NCI-H2227 treated with DMSO at 0.1 percent for 48 hours (cell line): ENCODE measurements around the gene DYNC1I1.

Source experiments
- DNase-seq: peaks from one replicate; lab custom pipeline; 2025; lab: John Stamatoyannopoulos, UW

Gene DYNC1I1

DNA sequence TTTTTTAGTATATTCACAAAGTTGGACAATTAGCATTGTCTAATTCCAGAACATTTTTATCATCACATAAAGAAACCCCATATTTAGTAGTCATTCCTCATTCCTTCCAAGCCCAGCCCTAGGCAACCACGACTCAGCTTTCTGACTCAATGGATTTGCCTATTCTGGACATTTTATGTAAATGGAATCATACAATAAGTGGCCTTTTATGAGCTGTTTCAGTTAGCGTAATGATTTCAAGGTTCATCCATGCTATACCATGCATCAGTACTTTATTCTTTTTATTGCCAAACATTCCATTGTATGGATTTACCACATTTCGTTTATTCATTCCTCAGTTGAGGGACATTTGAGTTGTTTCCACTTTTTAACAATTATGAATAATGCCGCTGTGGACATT lies 249.2 kb downstream of the DYNC1I1 start:
- DNase-seq: no peak

DNA sequence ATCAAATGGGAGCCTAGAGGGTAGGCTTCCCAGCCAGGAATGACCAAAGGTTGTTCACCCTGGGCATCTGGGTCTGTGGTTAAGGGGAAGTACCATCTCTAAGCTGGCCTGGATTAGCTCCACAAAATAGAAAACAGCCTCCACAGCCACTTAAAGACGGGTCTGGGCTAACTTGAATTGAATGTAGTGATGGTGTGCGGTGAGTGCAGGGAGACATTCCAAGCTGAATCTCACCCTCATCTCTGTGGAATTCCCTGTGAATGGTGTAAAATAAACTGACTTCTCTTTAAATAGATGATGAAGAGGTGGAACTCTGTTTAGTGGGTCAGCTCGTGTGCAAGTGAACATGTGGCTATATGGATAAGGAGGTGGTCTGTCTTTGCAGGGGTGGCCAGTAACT lies 251.0 kb downstream of the DYNC1I1 start:
- no peak for DNase-seq

DNA sequence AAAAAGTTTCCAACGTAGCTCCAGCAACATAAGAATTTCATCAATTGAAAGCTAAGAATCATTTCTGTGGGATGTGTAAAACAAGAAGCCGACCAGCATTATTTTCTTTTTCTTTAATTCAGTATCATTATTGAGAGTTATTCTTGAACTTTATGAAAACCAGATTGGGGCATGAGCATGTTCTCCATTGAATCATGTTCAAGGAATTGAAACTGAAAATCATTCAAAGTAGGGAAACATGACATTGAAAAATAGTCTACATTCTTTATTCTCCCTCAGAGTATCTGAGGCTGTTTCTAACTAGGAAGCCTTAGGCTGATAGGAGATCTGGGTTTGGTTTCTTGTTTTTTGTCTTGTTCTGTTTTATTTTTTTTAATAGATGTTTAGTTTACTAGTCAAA lies 253.7 kb downstream of the DYNC1I1 start:
- DNase-seq: no peak

DNA sequence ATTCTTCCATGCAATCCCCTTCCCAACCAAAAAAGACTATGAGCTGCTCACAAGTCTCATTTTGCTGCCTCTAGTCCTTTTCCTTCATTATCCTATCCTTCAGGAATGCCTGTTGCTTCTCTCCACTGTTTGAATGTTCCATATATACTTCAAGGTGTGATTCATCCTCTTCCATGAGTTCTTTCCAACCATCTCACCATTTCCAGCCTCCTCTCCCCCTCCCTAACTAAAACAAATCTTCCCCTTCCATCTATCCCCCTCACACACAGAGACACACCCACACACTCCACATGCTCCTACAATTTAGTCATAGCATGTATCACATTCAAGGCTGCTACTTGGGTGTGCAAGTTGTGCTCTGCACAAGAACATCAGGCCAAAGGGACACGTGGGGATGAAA lies 254.3 kb downstream of the DYNC1I1 start:
- no peak for DNase-seq

DNA sequence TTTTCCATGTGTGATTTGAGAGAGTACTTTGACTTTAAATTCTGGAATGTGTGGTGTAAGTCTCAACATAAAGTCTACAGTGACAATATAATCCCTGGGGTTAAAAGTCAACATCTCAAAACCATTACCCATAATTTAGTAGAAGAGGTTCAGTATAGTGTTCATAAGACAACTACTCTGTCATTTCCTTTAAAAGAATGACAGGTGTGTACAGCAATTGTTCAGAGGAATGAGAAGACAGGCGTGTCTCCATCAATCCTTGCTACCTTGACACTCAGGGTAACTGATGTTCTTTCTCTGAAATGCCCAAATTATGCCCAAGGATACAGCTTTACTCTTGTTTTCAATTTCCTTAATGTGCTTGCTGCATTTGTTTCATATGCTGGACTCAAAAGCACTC lies 256.4 kb downstream of the DYNC1I1 start:
- peak; percentile 76 for DNase-seq

DNA sequence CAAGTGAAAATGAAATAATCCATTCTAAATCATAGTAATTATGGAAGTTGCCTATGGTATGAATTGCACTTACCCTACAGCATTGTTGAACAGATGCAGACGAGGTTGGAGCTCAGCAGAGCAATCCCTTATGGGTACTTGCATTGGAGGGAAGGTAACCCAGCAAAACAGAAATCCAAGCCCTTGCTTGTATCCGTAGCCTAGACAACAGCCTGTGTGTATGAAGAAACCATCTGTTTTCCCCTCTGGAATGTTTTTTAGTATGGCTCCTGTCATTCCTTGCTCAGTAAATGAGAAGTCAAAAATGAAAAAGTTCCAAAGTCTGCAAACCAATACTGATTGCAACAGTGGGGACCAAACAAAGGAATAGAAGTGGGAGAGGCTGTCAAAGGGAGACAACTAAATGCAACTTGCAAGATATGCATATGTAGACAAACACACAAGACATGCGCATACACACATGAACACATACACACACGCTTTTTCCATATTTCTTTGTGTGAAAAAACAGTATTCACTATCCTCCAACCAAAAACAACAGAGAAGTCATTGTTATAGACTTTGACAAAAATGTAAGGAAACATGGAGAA lies 260.8 kb downstream of the DYNC1I1 start:
- peak; percentile 56 for DNase-seq

DNA sequence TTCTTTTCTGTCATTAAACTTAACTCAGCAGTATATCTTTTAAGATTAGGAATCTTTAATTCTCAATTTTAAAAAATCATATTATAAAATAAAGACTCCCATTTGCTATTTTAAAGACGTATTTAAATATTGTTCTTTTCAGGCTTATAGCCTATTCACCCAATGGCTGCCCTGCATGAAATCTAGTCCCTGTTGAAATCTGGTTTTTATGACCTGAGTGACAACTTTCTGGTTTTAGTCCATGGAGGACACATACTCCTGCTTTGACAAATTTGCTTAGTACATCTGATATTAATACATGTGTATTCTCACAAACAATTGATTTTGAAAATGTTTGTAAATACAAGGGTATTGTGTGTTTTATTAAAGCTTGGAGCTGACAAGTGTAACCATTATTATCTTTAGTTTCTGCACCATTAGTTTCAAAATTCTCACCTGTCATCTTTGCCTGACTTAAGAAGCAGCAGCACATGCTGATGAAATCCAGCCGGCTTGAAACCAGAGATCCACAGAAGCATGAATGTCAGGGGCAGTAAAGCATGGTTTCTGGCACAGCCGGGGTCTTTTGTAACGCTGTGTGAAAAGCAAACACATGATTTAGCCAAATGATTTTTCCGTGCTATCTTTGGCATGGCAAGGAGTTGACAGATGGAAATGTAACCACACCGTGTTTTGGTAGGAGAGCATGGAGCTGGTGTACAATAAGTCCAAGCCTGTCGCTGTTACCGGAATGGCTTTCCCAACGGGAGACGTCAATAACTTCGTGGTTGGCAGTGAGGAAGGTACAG lies 262.8 kb downstream of the DYNC1I1 start:
- DNase-seq: no peak

DNA sequence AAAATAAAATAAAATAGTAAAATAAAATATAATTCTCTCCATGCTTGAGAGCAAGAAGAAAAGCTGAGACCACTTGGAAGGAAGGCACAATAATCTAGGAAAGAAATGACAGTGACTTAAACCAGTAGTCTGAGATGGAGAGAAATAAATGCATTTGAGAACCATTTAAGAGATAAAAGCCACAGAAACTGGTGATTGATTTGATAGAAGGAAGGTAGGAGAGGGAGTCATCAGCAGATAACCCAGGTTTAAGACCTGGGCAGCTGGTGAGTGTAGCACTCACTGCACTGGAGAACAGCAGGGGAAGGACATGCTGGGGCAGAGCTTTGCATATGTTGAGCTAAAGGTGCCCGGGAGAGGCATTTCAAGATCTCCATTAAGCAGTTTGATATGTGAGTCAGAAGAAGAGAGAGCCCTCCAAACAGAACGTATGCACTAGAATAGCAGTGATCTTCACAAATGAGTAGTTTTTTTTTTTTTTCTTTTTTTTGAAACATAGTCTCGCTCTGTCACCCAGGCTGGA lies 268.0 kb downstream of the DYNC1I1 start:
- no peak for DNase-seq

DNA sequence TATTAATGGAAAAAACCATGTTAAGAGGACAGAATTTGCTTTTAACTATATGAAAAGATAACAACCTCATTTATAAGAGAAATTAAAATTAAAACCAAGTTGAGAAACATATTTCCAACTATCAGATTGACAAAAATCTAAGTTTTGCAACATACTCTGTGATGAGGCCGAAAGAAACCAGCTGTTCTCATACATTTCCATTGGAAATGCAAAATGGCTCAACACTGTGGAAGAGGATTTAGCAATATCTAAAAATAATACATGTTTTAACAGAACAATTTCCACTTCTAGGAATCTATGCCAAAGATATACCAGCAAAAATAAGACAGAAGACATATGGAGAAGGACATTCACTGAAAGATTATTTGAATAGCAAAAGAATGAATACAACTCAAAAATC lies 268.8 kb downstream of the DYNC1I1 start:
- DNase-seq: no peak

DNA sequence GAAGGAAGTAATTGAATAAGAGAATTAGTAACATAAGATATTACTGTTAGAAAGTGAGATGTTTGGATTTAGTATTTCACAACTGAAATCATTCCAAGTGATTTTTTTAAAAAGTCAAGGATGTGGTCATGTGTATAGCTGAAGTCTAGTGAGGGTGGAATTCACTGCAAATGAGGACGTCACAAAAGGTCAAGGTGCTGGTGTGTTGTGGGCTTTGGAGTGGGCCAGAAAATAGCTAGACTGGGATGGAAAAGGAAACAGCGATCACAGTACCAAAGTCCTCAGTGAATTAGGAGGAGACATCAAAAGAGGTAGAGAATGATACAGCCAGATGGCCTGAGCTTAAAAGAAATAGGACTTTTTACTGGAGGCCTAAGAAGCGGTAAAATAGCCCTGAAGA lies 272.8 kb downstream of the DYNC1I1 start:
- DNase-seq: no peak

DNA sequence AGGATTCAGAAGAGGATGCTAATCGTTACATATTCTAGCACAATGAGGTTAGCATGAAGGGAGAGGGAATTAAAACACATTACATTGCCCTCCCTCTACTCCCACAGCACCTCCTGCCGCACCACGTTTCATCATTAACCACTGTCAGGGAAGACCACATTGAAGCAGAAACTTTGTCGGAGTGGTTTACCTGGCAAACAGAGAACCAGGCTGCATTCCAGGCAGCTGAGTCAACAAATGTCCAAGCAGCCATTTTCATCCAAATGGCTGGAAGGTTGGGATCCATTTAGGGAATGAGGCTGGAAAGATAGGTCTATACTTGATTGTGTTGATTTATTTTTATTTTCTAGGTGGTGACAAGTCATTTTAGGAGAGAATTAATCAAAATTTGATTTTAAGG lies 273.6 kb downstream of the DYNC1I1 start:
- no peak for DNase-seq

DNA sequence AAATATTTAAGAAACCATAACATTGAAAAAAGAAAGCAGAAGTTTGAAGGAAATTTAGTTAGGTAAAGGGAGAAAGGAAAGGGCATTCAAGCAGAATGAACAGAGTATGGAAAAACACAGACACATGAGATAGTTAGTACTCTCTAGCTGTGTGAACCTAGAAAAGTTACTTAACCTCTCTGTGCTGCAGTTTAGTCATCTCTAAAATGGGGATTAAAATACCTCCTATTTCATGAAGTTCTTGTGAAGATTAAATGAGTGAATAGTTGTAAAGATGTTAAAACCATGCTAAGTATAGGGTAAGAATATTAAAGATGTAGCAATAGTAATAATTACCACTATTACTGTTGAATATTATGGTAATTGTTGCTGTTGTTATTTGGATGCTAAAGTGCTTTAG lies 279.9 kb downstream of the DYNC1I1 start:
- no peak for DNase-seq

DNA sequence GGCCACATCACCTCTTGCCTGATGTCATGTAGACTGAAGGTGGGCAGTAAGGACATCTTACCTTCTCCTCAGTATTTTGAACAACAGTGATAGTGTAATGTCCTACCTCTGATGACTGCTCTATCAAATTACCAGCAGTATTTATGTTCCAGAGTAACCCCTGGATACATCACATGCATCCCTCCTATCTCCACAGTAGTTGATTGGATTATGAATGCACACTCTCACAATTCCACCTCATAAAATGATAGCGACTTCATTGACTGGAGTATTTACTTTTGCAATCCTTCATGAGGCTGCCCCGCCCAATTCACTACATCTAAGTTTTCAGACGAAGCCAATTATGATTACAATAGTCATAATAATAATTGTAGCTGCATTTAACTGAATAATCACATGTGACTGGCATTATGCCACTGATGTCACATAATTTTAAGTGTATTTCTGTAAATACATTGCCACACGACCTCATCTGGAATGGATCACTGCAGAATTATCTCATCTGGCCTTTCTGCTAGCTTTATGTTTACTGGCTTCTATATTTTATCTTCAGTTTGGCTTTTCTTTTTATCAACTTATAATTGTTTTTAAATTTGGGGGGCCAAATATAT lies 280.6 kb downstream of the DYNC1I1 start:
- no peak for DNase-seq

DNA sequence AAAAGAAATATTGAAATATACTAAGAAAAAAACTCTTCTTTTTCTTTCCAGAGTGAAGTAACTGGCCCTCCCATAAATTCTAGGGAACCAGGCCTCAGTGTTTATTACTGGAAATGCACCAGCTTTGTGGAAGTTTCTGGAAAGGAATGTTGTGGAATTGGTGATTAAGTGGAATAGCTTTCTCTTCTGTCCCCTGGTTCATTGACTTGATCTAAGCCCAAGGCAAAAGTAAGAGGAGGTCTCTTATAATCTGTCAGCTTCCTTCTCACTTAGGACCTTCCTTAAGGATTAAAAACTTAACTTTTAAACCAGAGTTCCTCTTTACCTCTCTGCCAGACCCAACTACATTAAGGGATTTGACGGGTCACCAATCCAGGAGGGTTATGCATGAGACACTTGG lies 283.4 kb downstream of the DYNC1I1 start:
- DNase-seq: no peak

DNA sequence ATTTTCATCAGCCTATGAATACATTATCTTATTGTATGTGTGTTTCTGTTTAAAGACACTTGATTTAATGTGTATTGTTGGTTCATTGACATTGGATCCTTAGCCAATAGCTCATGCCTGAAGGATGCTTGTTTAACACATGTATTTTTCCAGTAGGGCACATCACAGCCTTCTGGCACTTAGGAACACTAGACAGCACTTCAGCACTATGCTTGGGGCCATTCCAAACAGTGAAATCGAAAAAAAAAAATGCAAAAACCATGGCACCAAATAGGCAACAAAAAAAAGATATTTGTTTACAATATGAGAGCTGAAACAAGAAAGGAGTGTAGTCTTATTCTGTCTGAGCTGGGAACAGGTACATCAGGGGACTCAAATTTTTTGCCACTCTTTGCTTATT lies 286.7 kb downstream of the DYNC1I1 start:
- DNase-seq: no peak

DNA sequence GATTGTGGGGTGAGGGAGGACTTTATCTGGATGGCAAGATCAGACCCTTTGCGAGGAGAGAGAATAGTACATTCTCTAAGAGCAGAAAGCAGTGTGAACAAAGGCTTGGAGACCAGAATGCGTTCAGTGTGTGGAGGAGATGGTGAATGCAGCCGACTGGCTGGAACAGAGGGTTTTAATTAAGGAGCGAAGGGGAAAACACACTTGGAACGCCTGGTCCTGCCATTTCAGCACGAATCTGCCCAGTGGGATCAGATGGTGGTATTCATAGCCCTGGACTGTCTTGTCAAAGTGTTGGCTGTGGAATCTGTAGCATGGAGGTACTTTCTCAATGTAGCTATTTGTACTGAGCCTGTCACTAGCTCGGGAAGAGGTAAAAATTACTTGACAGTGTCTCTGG lies 288.7 kb downstream of the DYNC1I1 start:
- no peak for DNase-seq

DNA sequence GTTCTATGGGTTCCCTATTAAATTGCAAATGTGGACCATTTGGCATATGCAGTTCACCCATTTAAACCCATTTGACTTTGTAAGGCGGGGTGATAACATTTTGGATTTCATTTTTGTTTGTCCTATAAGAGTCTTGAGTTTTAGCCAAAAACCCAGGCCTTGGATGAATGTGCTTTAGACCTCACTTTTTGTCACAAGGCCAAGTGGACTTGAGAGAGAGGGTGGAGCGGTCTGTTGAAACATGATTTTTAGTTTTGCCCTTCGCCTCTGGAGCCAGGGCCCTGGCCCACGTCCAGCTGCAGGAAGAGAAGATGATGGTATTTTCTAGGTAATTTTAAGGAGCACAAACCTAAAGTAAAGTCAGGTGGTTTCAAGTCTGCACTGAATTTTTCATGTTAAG lies 289.5 kb downstream of the DYNC1I1 start:
- no peak for DNase-seq

DNA sequence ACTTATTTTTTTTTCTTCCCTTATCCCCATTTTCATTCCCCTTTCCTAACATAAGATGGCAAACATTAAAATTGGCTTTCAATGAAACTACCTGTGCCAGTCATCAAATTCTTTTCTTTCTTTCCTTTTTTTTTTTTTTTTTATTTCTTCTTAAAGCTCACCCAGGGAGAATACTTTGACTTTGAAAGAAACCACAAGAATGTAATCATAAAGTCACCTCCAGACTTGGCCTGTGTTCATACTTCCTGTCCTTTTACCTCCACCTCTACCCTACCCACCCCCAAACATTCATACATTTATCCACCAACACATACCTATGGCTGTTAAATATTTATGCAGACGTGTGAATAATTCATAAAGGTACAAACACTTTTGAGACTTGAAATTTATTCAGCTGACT lies 295.0 kb downstream of the DYNC1I1 start:
- no peak for DNase-seq

DNA sequence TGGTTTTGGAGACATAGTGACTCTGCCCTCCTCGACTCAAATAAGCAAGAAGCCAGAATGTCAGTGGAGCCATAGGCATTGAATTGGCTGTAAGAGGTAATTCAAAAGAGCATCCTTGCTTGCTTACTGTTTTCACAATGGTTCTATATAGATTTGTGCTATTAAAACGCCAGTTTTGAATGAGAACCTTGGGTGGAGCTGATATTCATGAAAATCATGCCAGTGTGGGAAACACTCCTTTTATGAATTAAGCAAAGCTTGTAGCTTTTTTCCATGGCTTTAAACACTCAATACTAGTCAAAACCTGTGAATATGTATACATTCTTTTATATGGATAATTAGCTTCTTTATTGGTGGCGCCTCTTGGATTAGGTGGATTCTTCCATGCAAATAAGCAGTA lies 297.0 kb downstream of the DYNC1I1 start:
- no peak for DNase-seq

DNA sequence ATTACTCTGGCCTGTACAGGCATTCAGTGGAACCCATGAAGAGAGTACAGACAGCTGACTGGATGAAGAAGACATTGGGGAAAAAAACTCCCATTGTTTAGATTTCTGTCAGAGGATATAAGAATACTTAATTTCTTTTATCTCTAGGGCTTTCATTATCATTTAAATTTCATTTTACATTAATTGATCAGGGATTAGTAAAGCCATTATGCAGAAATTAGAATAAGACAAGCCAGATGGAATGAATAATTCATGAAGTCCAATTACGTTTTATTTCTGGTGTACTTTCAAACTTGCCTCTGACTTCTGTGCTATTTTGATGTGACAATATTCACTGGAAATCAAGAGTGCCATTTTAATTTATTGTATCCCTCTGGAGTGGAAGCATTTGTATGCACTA lies 302.5 kb downstream of the DYNC1I1 start:
- DNase-seq: no peak

DNA sequence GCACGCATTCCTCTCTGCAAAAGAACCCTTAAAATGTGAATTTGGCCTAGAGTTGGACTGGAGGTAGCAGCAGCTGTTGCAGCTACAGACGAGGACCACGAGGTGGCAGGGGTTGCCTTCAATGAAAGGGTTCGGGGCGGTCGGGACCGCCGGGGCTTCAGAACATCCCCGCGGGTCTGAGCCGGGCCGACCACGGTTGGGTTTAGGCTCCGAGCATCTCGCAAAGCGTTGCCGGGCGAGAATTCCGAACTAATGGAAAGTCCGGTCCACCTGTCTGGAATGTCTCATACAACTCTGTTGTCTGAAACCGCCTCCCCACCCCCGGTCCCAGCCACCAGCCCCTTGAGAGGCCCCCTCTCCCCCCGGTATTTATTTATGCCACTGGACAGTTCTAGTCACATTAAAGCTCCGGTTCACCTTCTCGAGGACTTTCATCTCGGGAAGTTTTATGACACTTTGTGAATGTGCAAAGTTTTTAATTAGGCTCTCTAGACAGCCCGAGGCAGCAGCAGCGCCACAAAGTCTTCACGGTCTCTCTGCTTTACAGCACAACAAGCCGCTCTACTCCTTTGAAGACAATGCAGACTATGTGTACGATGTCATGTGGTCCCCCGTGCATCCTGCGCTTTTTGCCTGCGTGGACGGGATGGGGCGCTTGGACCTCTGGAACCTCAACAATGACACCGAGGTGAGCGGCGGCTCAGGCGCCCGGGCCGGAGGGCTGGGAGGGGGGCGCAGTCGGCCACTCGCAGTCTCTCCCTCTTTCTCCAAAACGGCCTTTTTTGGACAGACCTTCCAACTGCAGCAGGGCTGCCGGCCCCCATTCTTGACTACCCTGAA lies 303.4 kb downstream of the DYNC1I1 start:
- peak; percentile 79 for DNase-seq

DNA sequence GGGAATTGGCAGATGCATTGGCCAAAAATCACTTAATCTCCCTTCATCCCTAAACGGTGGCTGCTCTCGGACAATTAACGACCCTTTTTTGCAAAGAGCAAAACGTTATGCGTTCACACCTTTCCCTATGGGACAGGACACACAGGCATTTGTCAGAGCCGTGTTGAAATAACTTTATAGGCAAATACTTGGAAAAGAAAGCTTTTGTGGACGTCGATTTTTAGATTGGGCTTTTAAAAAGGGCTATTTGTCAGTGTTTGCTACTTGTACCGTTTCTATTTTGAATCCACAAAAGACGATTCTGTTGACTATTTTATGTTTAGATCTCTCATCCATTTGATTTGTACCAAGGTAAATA lies 304.0 kb downstream of the DYNC1I1 start:
- peak; percentile 53 for DNase-seq

DNA sequence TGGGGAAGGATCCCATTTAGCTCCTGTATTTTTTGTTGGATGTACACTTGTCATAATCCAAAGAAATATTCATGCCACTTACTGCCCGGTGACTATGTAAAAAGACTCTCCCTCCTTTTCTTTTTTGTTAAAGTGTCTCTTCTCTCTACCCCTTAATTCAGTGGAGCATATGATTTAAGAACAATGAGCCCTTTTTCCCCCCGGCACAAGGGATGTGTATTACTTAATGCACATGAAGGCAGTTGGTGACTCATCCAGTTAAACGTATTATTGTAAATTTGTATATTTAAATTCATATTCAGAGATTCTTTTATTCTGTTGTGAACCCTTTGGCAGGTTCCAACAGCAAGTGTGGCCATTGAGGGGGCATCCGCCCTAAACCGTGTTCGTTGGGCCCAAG lies 307.7 kb downstream of the DYNC1I1 start:
- no peak for DNase-seq
